ENCODE data around the gene SLC10A3.

SLC10A3 gene

DNA sequence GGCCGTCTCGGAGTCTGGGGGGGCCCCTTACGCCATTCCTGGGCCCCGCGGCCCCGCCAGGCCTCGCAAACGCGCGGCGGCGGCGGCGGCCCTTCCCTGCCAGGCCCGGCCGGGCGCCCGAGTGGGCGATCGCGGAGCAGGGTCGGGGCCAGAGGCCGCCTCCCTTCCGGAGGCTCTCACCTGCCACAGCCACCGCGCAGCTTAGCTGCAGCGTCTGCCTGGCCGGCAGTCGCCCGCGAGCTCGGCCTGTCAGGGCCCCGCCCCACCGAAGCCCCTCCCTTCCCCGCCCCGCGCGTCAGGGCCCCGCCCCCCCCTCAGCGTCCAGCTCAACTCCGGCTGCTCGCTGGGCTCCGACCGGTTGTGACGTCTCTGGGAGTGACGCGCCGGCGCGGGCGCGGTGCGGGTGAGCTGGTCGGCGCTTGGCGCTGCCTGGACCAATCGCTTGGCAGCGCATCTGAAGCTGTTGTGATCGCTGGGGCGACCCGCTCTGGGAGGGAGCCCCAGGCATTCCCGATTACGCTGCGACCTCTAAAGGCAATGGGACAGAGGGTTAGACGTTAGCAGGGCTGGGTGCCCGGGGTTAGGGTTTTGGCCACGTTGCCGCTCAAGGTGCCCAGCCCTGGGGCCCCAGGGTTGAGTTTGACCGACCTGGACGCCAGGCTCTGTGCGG, at the start of gene SLC10A3:
SLC10A3 (minus strand) TSS at position 216 of the 670 bp plus-strand sequence. CDS start 1,689 bp downstream, outside the sequence.
- peak; percentile 71 for DNase-seq (ENCODE audit: low read depth, low spot score)

- no peak for DNase-seq (ENCODE audit: low read depth, low spot score)
These were observed 48.6 kb upstream of the SLC10A3 start for GRCh38 chrX:154539077-154539476.

DNA sequence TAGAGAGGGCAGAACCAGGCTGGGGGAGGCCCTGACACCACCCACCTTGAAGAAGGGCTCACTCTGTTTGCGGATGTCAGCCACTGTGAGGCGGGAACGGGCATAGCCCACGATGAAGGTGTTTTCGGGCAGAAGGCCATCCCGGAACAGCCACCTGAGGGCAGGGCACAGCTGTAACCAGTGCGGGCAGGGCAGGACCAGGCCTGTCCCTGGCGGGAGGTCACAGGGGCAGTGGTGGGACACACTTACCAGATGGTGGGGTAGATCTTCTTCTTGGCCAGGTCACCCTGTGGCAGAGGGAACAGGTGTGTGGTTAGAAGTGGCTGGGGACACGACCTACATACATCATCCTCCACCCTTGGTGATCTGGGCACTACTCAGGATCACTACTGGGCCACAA, 45.5 kb upstream of the SLC10A3 start:
- DNase-seq (ENCODE audit: low read depth, low spot score) = no peak

GRCh38 chrX:154534526-154535322, 44.3 kb upstream of the SLC10A3 start:
- DNase-seq (ENCODE audit: low read depth, low spot score) = peak; percentile 78

- no peak for DNase-seq (ENCODE audit: low read depth, low spot score)
These were observed 42.3 kb upstream of the SLC10A3 start for GRCh38 chrX:154532690-154533089.

GRCh38 chrX:154531626-154532025, 41.2 kb upstream of the SLC10A3 start:
- no peak for DNase-seq (ENCODE audit: low read depth, low spot score)

- DNase-seq (ENCODE audit: low read depth, low spot score) = no peak
These were observed 39.9 kb upstream of the SLC10A3 start for GRCh38 chrX:154530286-154530685.

- DNase-seq (ENCODE audit: low read depth, low spot score) = no peak
These were observed 38.8 kb upstream of the SLC10A3 start for GRCh38 chrX:154529206-154529612.

GRCh38 chrX:154526901-154527675, 36.7 kb upstream of the SLC10A3 start:
- peak; percentile 13 for DNase-seq (ENCODE audit: low read depth, low spot score)

GRCh38 chrX:154525606-154526490, 35.4 kb upstream of the SLC10A3 start:
- DNase-seq (ENCODE audit: low read depth, low spot score) = no peak

DNA sequence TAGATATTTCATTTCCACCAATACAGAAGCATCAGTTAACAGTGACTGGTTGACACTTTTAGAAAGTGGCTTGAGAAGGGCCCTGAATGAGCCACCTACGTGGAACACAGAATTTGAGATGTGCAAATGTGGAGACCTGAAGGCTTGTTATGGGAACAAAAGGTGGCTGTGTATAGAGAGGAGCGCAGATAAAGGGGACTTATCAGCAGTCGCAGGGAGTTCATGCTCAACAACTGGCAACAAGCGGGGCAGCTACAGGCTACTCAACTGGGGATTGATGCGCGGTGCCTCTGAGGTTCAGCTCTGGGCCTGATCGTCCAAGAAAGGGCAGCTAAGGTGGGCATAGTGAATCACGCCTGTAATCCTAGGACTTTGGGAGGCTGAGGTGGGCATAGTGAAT, 29.0 kb upstream of the SLC10A3 start:
- DNase-seq (ENCODE audit: low read depth, low spot score) = no peak

- no peak for DNase-seq (ENCODE audit: low read depth, low spot score)
These were observed 26.8 kb upstream of the SLC10A3 start for GRCh38 chrX:154517101-154517781.

GRCh38 chrX:154516656-154517100, 26.2 kb upstream of the SLC10A3 start:
- DNase-seq (ENCODE audit: low read depth, low spot score) = no peak

- DNase-seq (ENCODE audit: low read depth, low spot score) = peak; percentile 79
These were observed 25.7 kb upstream of the SLC10A3 start, which contains the start of gene FAM3A for GRCh38 chrX:154515966-154516655. FAM3A (minus strand) TSS chrX:154516232; CDS start chrX:154515772, 460 bp downstream.

DNA sequence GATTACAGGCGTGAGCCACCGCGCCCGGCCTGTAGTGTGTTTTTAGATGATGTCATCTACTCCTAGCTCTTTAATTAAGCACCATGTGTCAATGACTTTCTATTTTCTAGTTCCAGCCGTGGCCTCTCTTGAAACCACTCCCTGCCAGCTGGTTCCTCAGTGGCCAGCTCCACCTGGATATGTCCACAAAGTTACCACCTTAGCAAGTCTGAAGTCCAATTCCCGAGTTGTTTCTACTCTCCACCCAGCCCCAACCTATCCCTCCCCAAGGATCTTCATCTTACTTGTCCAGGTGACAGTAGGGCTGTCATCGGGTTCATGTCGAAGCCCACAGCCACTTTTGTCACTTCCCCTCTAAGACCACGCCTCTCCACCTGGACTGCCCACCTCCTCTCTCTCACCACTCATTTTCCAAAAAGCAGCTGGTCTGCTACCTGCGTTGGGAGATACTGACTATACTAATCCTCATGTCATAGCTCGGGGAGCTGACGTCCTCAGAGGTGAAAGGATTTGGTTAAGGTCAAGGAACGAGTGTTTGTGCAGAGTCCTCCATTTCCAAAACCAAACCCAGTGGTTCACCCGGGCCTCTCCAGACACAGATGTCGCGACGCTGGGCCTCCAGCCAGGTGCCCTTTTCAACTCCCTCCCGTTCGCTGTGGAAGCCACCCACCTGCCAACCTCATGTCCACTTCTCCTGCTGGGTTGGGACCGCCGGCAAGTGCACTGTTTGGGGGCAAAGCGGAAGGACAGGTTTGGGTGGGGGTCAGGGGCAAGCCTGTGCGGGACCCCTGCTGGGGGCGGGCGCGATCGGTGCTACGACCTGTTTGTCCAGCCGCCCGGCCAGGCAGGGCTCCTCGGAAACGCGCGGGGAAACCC, 24.9 kb upstream of the SLC10A3 start:
- DNase-seq (ENCODE audit: low read depth, low spot score) = no peak

DNA sequence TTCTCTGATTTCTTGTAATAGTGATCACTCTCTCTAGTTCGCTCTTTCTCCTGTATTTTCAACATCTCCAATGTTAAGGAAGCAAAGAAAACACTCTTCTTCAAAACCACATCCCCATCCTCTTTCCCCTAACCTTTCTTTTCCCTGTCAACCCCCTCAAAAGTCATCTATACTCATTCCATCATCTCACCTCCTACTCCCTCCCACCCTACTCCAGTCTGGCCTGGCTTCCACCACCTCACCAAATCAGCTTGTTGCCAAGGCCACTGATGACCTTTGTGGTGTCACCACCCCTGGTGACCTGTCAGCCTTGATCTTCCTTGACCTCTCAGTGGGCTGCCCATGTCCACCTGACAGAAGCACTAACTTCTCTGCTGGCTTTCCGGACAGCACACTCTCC, 23.3 kb upstream of the SLC10A3 start:
- no peak for DNase-seq (ENCODE audit: low read depth, low spot score)

GRCh38 chrX:154512879-154513553, 22.6 kb upstream of the SLC10A3 start:
- DNase-seq (ENCODE audit: low read depth, low spot score) = no peak

GRCh38 chrX:154511761-154512160, 21.3 kb upstream of the SLC10A3 start:
- DNase-seq (ENCODE audit: low read depth, low spot score) = no peak
